B cell (primary cell): ENCODE results near the gene UBAC2. TPM values are rescaled to one million over a fixed set of nuclear protein-coding genes. Genes with fewer than 3 reads are reported as not detected.

Experiments used
- ATAC-seq: fragments of 200-7000 bp; cut with Tn5 transposase; one replicate; pipeline ENCODE4 v1.10.0; 2021; ENCODE audit warnings: low read depth, mild to moderate bottlenecking, moderate number of reproducible peaks, moderate library complexity
- CTCF ChIA-PET: fragments of 350-600 bp; sonication (Branson Sonifier 250); formaldehyde crosslinking; loops from one replicate; lab custom pipeline; 2021; ENCODE audit warnings: antibody characterized with exemption, inconsistent platforms; lab: Charles Lee
- POLR2A ChIA-PET: fragments of 350-600 bp; sonication (Branson Sonifier 250); formaldehyde crosslinking; loops from one replicate; lab custom pipeline; 2021; ENCODE audit warnings: antibody characterized with exemption; lab: Charles Lee
- DNase-seq: peaks from one replicate; pipeline ENCODE4 v3.0.0; 2013
- H2AFZ ChIP-seq: 2 replicates; pipeline ENCODE4 v1.6.1; 2012; ENCODE audit warnings: mild to moderate bottlenecking, low read depth, low read length; ENCODE audit not compliant: insufficient read depth, poor library complexity, severe bottlenecking
- H3K27ac ChIP-seq, 2 donors: 1 replicate in 1 of 2; 2 replicates in 1 of 2; pipeline ENCODE4 v1.5.1; 2012 to 2013; ENCODE audit warnings: low read length in 2 of 2, mild to moderate bottlenecking in 2 of 2, moderate library complexity in 1 of 2
- H3K27me3 ChIP-seq, 4 experiments: fragments of 200-600 bp in 1 of 4; sonication (generic) in 1 of 4; replicated peaks in 1 of 4; 1 replicate in 2 of 4; 2 replicates in 2 of 4; pipeline versions ENCODE4 v1.6.1 to v1.7.0; 2013 to 2016; ENCODE audit warnings: low read length in 3 of 4, mild to moderate bottlenecking in 2 of 4, mixed read lengths in 1 of 4, moderate library complexity in 1 of 4; ENCODE audit not compliant: insufficient read depth in 4 of 4, control insufficient read depth in 3 of 4; ENCODE audit errors: control extremely low read depth in 1 of 4
- H3K36me3 ChIP-seq, 2 experiments: replicated peaks in 1 of 2; 1 replicate in 1 of 2; 2 replicates in 1 of 2; pipeline versions ENCODE4 v1.6.1 to v1.7.1; 2013; ENCODE audit warnings: low read length in 1 of 2; ENCODE audit not compliant: insufficient read depth in 2 of 2, control insufficient read depth in 1 of 2; ENCODE audit errors: control extremely low read depth in 1 of 2, extremely low read depth in 1 of 2
- H3K4me1 ChIP-seq, 2 donors: fragments of 200-600 bp in 1 of 2; sonication (generic) in 1 of 2; 1 replicate in 1 of 2; 2 replicates in 1 of 2; pipeline versions ENCODE4 v1.5.1 to v1.6.1; 2013 to 2017; ENCODE audit warnings: low read length in 2 of 2; ENCODE audit not compliant: control insufficient read depth in 2 of 2, insufficient read depth in 2 of 2
- H3K4me2 ChIP-seq: replicated peaks from 2 replicates; pipeline ENCODE3; 2012; ENCODE audit warnings: mild to moderate bottlenecking, low read depth, low read length; ENCODE audit not compliant: poor library complexity, severe bottlenecking
- H3K4me3 ChIP-seq, 5 experiments: fragments of 200-600 bp in 1 of 5; sonication (generic) in 1 of 5; 1 replicate in 3 of 5; 2 replicates in 2 of 5; pipeline versions ENCODE4 v1.5.1 to v1.7.0; 2011 to 2016; ENCODE audit warnings: low read length in 4 of 5, mild to moderate bottlenecking in 4 of 5, low read depth in 2 of 5, control low read depth in 1 of 5, moderate library complexity in 1 of 5; ENCODE audit not compliant: insufficient read depth in 1 of 5; ENCODE audit errors: control extremely low read depth in 1 of 5, extremely low read depth in 1 of 5
- H3K79me2 ChIP-seq: fragments of 200-600 bp; sonication (generic); one replicate; pipeline ENCODE4 v1.6.0; 2016; ENCODE audit warnings: low read length; ENCODE audit not compliant: control insufficient read depth, insufficient read depth
- H3K9ac ChIP-seq: fragments of 200-600 bp; sonication (generic); 2 replicates; pipeline ENCODE4 v1.6.1; 2017; ENCODE audit warnings: mild to moderate bottlenecking, low read length, moderate library complexity
- H3K9me3 ChIP-seq, 3 donors: one replicate each; pipeline versions ENCODE4 v1.6.1 to v1.7.1; 2013; ENCODE audit warnings: low read length in 2 of 3; ENCODE audit not compliant: control insufficient read depth in 2 of 3, insufficient read depth in 1 of 3; ENCODE audit errors: control extremely low read depth in 1 of 3
- H4K20me1 ChIP-seq: 2 replicates; pipeline ENCODE4 v1.6.0; 2012; ENCODE audit warnings: mild to moderate bottlenecking, low read length; ENCODE audit not compliant: insufficient read depth, control insufficient read depth, poor library complexity, severe bottlenecking
- H3K27ac Mint-ChIP-seq: one replicate; pipeline ENCODE4 v1.8.0; 2021; ENCODE audit warnings: mixed read lengths
- H3K27me3 Mint-ChIP-seq: one replicate; pipeline ENCODE4 v1.8.0; 2021; ENCODE audit warnings: mixed read lengths
- H3K4me1 Mint-ChIP-seq: one replicate; pipeline ENCODE4 v1.8.0; 2021; ENCODE audit warnings: mixed read lengths
- H3K4me3 Mint-ChIP-seq: one replicate; pipeline ENCODE4 v1.8.0; 2021; ENCODE audit warnings: mixed read lengths
- H3K9me3 Mint-ChIP-seq: one replicate; pipeline ENCODE4 v1.8.0; 2022; ENCODE audit warnings: mixed read lengths; ENCODE audit not compliant: insufficient read depth
- EZH2 ChIP-seq: IDR thresholded peaks from 2 replicates; pipeline ENCODE4 v1.6.1; 2012; ENCODE audit warnings: borderline replicate concordance, low read depth, mild to moderate bottlenecking, moderate library complexity, low read length; ENCODE audit not compliant: insufficient read depth, poor library complexity, severe bottlenecking
- WGBS: methylation state at CpG from one replicate; pipeline ENCODE4 v1.1.5; 2013; ENCODE audit warnings: missing lambda C conversion rate; ENCODE audit not compliant: insufficient coverage; 5-methylcytosine and 5-hydroxymethylcytosine counted together
- intact Hi-C: fragments of 100-400 bp; cut with micrococcal nuclease; formaldehyde crosslinking; loops from one replicate; pipeline ENCODE4 v1.10.0; 2022
- polyA plus RNA-seq: library from polyadenylated mRNA; depleted of rRNA; stranded (reverse); fragments of >200 nt; gene quantifications from 2 replicates; pipeline ENCODE4 v1.2.3, GENCODE V29; 2012
- total RNA-seq, 2 donors: library from RNA; stranded (reverse); fragments of 120-200 nt in 1 of 2; gene quantifications; 1 replicate in 1 of 2; 2 replicates in 1 of 2; pipeline versions ENCODE4 v1.2.3 to v1.2.4, GENCODE V29; 2013 to 2022
- TF ChIP-seq, protein P1 (sequence below): fragments of 200-600 bp; IDR thresholded peaks from one replicate; pipeline ENCODE4 v1.8.0; 2022; ENCODE audit warnings: antibody characterized with exemption, mild to moderate bottlenecking

Gene UBAC2
- total and polyA plus RNA-seq, 2 donors (not counting 1 experiment from before 2014, with no cell fraction given), result 56.3 to 60.8 TPM

- no peaks in the 10 kb centered on the region for H3K9me3 Mint-ChIP-seq
- H3K36me3 ChIP-seq, result peaks cover 0 to 4% of the 10 kb centered on the region in 2 experiments
- no peaks in the 10 kb centered on the region for H3K27me3 ChIP-seq
- ChIA-PET CTCF (interaction anchor here (0.7 to 1.0 kb wide), 4 partner anchors 26 to 301 kb away, joined by 3 to 6 read pairs (median 4); partner anchors contain the start of gene GPR18), POLR2A (interaction anchor here (0.7 to 1.7 kb wide), 4 partner anchors 13 to 207 kb away, joined by 3 to 5 read pairs (median 4); partner anchors contain the start of gene GPR18)
- H3K27ac ChIP-seq, result no peak overlapping the region
- no peak for ATAC-seq
- H3K4me1 ChIP-seq, result peaks cover 83 to 93% of the 10 kb centered on the region in 2 donors
- peaks cover 97% of the 10 kb centered on the region for H3K79me2 ChIP-seq
- peaks cover 82% of the 10 kb centered on the region for H3K4me1 Mint-ChIP-seq
- TF ChIP-seq EZH2, result no peak
- TF ChIP-seq, protein P1, sequence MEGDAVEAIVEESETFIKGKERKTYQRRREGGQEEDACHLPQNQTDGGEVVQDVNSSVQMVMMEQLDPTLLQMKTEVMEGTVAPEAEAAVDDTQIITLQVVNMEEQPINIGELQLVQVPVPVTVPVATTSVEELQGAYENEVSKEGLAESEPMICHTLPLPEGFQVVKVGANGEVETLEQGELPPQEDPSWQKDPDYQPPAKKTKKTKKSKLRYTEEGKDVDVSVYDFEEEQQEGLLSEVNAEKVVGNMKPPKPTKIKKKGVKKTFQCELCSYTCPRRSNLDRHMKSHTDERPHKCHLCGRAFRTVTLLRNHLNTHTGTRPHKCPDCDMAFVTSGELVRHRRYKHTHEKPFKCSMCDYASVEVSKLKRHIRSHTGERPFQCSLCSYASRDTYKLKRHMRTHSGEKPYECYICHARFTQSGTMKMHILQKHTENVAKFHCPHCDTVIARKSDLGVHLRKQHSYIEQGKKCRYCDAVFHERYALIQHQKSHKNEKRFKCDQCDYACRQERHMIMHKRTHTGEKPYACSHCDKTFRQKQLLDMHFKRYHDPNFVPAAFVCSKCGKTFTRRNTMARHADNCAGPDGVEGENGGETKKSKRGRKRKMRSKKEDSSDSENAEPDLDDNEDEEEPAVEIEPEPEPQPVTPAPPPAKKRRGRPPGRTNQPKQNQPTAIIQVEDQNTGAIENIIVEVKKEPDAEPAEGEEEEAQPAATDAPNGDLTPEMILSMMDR, result no peak
- intact Hi-C loops, result no loop called here
- no peak overlapping the region for H3K4me3 ChIP-seq
- peak overlapping the region; percentile 2 for H3K27ac Mint-ChIP-seq
- peak overlapping the region; percentile 78 for H3K4me2 ChIP-seq
- H4K20me1 ChIP-seq, result peaks cover 45% of the 10 kb centered on the region
- 96% methylated on average over 5 of the region's 6 CpGs for WGBS
- no peak overlapping the region for H3K9ac ChIP-seq
- no peak overlapping the region for H2AFZ ChIP-seq
- no peaks in the 10 kb centered on the region for H3K27me3 Mint-ChIP-seq
- no peak for DNase-seq
- H3K4me3 Mint-ChIP-seq, result peak overlapping the region; percentile 70
- H3K9me3 ChIP-seq, result no peaks in the 10 kb centered on the region
Measured at GRCh38 chr13:99227331-99227900, 26.8 kb downstream of the UBAC2 start.
